GM12878 (cell line): Measurements from ENCODE around the gene TGFBRAP1. TPM values are rescaled to one million over a fixed set of nuclear protein-coding genes. Genes with fewer than 3 reads are reported as not detected.

Experiments used
- ATAC-seq: fragments of 200-7000 bp; cut with Tn5 transposase; 3 replicates; pipeline ENCODE4 v1.9.1; 2020; ENCODE audit warnings: mild to moderate bottlenecking, moderate library complexity
- BruUV-seq: library from RNA; stranded (reverse); fragments of 400-500 nt; replicated peaks from 2 replicates; lab custom pipeline; 2021; lab: Mats Ljungman, UMichigan
- CTCF ChIA-PET: fragments of 300-600 bp; sonication (Branson Sonifier 250); formaldehyde crosslinking; extraction: SDS; loops from one replicate; lab custom pipeline; 2021; ENCODE audit warnings: inconsistent platforms; lab: Yijun Ruan, JAX
- POLR2A ChIA-PET: fragments of 350-600 bp; formaldehyde crosslinking; extraction: SDS; loops from one replicate; lab custom pipeline; 2021; ENCODE audit warnings: inconsistent platforms; lab: Charles Lee
- RAD21 ChIA-PET: fragments of 300-600 bp; sonication (Branson Sonifier 250); formaldehyde crosslinking; loops from one replicate; lab custom pipeline; 2023; ENCODE audit warnings: antibody characterized with exemption; ENCODE audit not compliant: unreplicated experiment; lab: Charles Lee
- SMC1A ChIA-PET: fragments of 300-600 bp; sonication (Branson Sonifier 250); formaldehyde crosslinking; loops from one replicate; lab custom pipeline; 2023; ENCODE audit not compliant: unreplicated experiment, uncharacterized antibody; lab: Charles Lee
- DNase-seq: peaks from one replicate; pipeline ENCODE4 v3.0.0-alpha.2; 2011; ENCODE audit warnings: low read depth, low spot score
- FAIRE-seq: peaks from 3 replicates; lab custom pipeline; 2011; peaks lifted over from hg19 to GRCh38; lab: Jason Lieb, UNC
- H2AFZ ChIP-seq: 2 replicates; pipeline ENCODE4 v1.6.0; 2011; ENCODE audit warnings: low read depth, low read length, control low read depth; ENCODE audit not compliant: control insufficient read depth
- H3K27ac ChIP-seq: 2 replicates; pipeline ENCODE4 v1.5.1; 2011; ENCODE audit warnings: control low read depth; ENCODE audit not compliant: control insufficient read depth, insufficient read depth
- H3K27me3 ChIP-seq, 2 experiments: replicated peaks in 1 of 2; 2 replicates each; pipeline versions ENCODE4 v1.6.0 to v1.6.1; 2011; ENCODE audit warnings: low read length in 1 of 2; ENCODE audit not compliant: control insufficient read depth in 2 of 2, insufficient read depth in 2 of 2
- H3K36me3 ChIP-seq, 2 experiments: 2 replicates each; pipeline ENCODE4 v1.5.1; 2011; ENCODE audit warnings: low read length in 1 of 2; ENCODE audit not compliant: control insufficient read depth in 2 of 2, insufficient read depth in 2 of 2
- H3K4me1 ChIP-seq: 2 replicates; pipeline ENCODE4 v1.6.1; 2011; ENCODE audit warnings: mild to moderate bottlenecking, low read length, moderate library complexity, mixed read lengths; ENCODE audit not compliant: control insufficient read depth, insufficient read depth
- H3K4me2 ChIP-seq: 2 replicates; pipeline ENCODE4 v1.6.0; 2011; ENCODE audit warnings: control low read depth; ENCODE audit not compliant: control insufficient read depth, insufficient read depth
- H3K4me3 ChIP-seq: fragments of 200-600 bp; sonication (generic); 2 replicates; pipeline ENCODE4 v1.5.1; 2016
- H3K79me2 ChIP-seq: 2 replicates; pipeline ENCODE4 v1.6.0; 2011; ENCODE audit warnings: low read length; ENCODE audit not compliant: control insufficient read depth, insufficient read depth
- H3K9ac ChIP-seq: 2 replicates; pipeline ENCODE4 v1.8.0; 2011; ENCODE audit warnings: low read length, control low read depth, mixed read lengths; ENCODE audit not compliant: control insufficient read depth, insufficient read depth
- H3K9me3 ChIP-seq: replicated peaks from 3 replicates; pipeline ENCODE4 v1.5.1; 2011; ENCODE audit warnings: mild to moderate bottlenecking, low read length; ENCODE audit not compliant: control insufficient read depth, insufficient read depth
- H4K20me1 ChIP-seq: 2 replicates; pipeline ENCODE4 v1.6.0; 2011; ENCODE audit not compliant: control insufficient read depth, insufficient read depth
- BMI1 ChIP-seq: fragments of 450-650 bp; IDR thresholded peaks from 2 replicates; pipeline ENCODE4 v1.6.1; 2016; ENCODE audit warnings: mild to moderate bottlenecking, moderate library complexity, borderline replicate concordance
- CBX5 ChIP-seq: sonication (generic); IDR thresholded peaks from 2 replicates; pipeline ENCODE4 v1.6.1; 2016; ENCODE audit warnings: low read depth, moderate library complexity, mild to moderate bottlenecking, inconsistent platforms
- JUNB ChIP-seq: IDR thresholded peaks from 2 replicates; pipeline ENCODE4 v1.6.1; 2016; ENCODE audit warnings: antibody characterized with exemption, mild to moderate bottlenecking
- MYB ChIP-seq: fragments of 150-350 bp; IDR thresholded peaks from 2 replicates; pipeline ENCODE4 v1.6.1; 2014; ENCODE audit warnings: mild to moderate bottlenecking, low read depth, low read length, borderline replicate concordance
- NFYB ChIP-seq: IDR thresholded peaks from 2 replicates; pipeline ENCODE4 v1.6.1; 2011; ENCODE audit warnings: low read depth, mild to moderate bottlenecking, low read length, improper control_type of control experiment, moderate library complexity; ENCODE audit not compliant: insufficient read depth
- TCF3 ChIP-seq: IDR thresholded peaks from 2 replicates; pipeline ENCODE4 v1.6.1; 2012; ENCODE audit warnings: low read depth, mild to moderate bottlenecking, low read length, borderline replicate concordance; ENCODE audit not compliant: insufficient read depth
- WGBS: methylation state at CpG from one replicate; pipeline ENCODE4 v1.1.6; 2016; ENCODE audit warnings: low lambda C conversion rate; ENCODE audit not compliant: insufficient replicate concordance, insufficient coverage; ENCODE audit errors: missing lambda C conversion rate; 5-methylcytosine and 5-hydroxymethylcytosine counted together
- in situ Hi-C: fragments of 300-500 bp; cut with MboI; formaldehyde crosslinking; loops from 9 replicates; pipeline ENCODE4 v1.14.3; 2018; ENCODE audit warnings: mixed read lengths
- intact Hi-C: fragments of 100-400 bp; cut with micrococcal nuclease; formaldehyde crosslinking; loops from one replicate; pipeline ENCODE4 v1.14.2; 2022; ENCODE audit not compliant: unreplicated experiment
- polyA plus RNA-seq, 11 experiments: library from polyadenylated mRNA; depleted of rRNA in 4 of 11; unstranded in 6 of 11; stranded (reverse) in 5 of 11; fragments of >200 nt; fragmentation: Nextera tagmentation in 4 of 11; fragmentation: Illumina TruSeq in 1 of 11; extraction: Ambion mirVana in 4 of 11; extraction: Trizol in 1 of 11; gene quantifications; 1 replicate in 1 of 11; 2 replicates in 10 of 11; pipeline versions ENCODE4 v1.2.1 to v1.2.3, GENCODE V29; 2011 to 2016; ENCODE audit warnings: inconsistent platforms in 2 of 11, missing spikeins in 2 of 11, low read depth in 1 of 11
- total RNA-seq, 4 experiments: library from RNA; depleted of rRNA in 3 of 4; stranded (reverse); fragments of >200 nt in 3 of 4; fragmentation: Illumina TruSeq in 1 of 4; extraction: Trizol in 1 of 4; gene quantifications; 2 replicates each; pipeline versions ENCODE4 v1.2.1 to v1.2.3, GENCODE V29; 2013 to 2021
- TF ChIP-seq, protein P1 (sequence below): fragments of 450-650 bp; formaldehyde crosslinking; IDR thresholded peaks from 2 replicates; pipeline ENCODE4 v1.4.0; 2022; ENCODE audit warnings: mild to moderate bottlenecking, moderate library complexity

Gene TGFBRAP1
- total and polyA plus RNA-seq, 10 of the 15 experiments (the other 5 are each of a cell fraction or from before 2014, with no cell fraction given): 7.9 to 37.4 (median 23.7) TPM

DNA sequence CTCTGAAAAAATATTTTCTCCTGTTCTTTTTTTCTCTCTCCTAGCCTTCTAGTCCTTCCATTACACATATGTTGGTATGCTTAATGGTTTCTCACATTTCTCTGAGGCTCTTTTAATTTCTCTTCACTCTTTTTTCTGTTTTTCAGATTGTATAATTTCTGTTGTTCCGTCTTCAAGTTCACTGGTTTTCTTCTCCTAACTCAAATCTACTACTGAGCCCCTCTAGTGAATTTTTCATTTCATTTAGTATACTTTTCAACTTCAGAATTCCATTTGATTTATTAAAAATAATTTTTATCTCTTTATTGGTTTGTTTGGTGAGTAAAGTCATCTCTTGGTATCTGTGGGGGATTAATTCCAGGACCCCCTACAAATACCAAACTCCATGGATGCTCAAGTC, 27.6 kb upstream of the TGFBRAP1 start:
- WGBS: 89% methylated on average over 1 of the region's 1 CpG
- Histone ChIP-seq H3K79me2 (no peaks in the 10 kb centered on the region), H3K9me3 (peaks cover 2% of the 10 kb centered on the region; the same call in 1 of the 3 replicates), H2AFZ (no peak overlapping the region), H3K9ac (no peak overlapping the region), H3K4me3 (no peak overlapping the region), H3K27ac (no peak overlapping the region), H4K20me1 (no peaks in the 10 kb centered on the region), H3K4me1 (no peaks in the 10 kb centered on the region), H3K27me3 (no peaks in the 10 kb centered on the region), H3K4me2 (no peak overlapping the region), H3K36me3 (peaks cover 0 to 9% of the 10 kb centered on the region in 2 experiments)
- intact Hi-C loops: no loop called here
- CTCF ChIA-PET: interaction anchor here (0.9 kb wide), 1 partner anchor 14 kb away, joined by 3 read pairs; no protein-coding TSS in a partner anchor
- no TSS peak for BruUV-seq
- no peak for TF ChIP-seq NFYB
- TF ChIP-seq TCF3: no peak
- no peak for TF ChIP-seq BMI1
- no peak for TF ChIP-seq MYB
- peak; percentile 69; the same call in 1 of the 2 replicates for TF ChIP-seq CBX5
- TF ChIP-seq, protein P1, sequence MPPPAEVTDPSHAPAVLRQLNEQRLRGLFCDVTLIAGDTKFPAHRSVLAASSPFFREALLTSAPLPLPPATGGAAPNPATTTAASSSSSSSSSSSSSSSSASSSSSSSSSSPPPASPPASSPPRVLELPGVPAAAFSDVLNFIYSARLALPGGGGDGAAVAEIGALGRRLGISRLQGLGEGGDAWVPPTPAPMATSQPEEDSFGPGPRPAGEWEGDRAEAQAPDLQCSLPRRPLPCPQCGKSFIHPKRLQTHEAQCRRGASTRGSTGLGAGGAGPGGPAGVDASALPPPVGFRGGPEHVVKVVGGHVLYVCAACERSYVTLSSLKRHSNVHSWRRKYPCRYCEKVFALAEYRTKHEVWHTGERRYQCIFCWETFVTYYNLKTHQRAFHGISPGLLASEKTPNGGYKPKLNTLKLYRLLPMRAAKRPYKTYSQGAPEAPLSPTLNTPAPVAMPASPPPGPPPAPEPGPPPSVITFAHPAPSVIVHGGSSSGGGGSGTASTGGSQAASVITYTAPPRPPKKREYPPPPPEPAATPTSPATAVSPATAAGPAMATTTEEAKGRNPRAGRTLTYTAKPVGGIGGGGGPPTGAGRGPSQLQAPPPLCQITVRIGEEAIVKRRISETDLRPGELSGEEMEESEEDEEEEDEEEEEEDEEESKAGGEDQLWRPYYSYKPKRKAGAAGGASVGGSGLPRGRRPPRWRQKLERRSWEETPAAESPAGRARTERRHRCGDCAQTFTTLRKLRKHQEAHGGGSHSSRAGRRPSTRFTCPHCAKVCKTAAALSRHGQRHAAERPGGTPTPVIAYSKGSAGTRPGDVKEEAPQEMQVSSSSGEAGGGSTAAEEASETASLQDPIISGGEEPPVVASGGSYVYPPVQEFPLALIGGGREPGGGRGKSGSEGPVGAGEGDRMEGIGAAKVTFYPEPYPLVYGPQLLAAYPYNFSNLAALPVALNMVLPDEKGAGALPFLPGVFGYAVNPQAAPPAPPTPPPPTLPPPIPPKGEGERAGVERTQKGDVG: no peak
- no peak for TF ChIP-seq JUNB
- RAD21 ChIA-PET: no interaction called here
- SMC1A ChIA-PET: interaction anchor here (0.7 to 1.4 kb wide), 3 partner anchors 10 to 52 kb away, joined by 3 read pairs; no protein-coding TSS in a partner anchor
- POLR2A ChIA-PET: no interaction called here
- in situ Hi-C loops: no loop called here
- ATAC-seq: no peak
- no peak for FAIRE-seq
- DNase-seq: no peak
